Activated CD8-positive, alpha-beta memory T cell treated with anti-CD3 and anti-CD28 coated beads for 48 hours (primary cell): Measurements from ENCODE around the gene M1AP.
"Not testable (repeated sequence)": the region's sequence is repeated elsewhere in the genome, so short reads cannot be mapped to it uniquely, and the experiment has no call there.

Experiments used
- DNase-seq, 3 experiments: peaks; one replicate each; pipeline ENCODE4 v3.0.0-alpha.2; 2020; ENCODE audit warnings: low read depth in 2 of 3, low spot score in 2 of 3

M1AP gene

DNA sequence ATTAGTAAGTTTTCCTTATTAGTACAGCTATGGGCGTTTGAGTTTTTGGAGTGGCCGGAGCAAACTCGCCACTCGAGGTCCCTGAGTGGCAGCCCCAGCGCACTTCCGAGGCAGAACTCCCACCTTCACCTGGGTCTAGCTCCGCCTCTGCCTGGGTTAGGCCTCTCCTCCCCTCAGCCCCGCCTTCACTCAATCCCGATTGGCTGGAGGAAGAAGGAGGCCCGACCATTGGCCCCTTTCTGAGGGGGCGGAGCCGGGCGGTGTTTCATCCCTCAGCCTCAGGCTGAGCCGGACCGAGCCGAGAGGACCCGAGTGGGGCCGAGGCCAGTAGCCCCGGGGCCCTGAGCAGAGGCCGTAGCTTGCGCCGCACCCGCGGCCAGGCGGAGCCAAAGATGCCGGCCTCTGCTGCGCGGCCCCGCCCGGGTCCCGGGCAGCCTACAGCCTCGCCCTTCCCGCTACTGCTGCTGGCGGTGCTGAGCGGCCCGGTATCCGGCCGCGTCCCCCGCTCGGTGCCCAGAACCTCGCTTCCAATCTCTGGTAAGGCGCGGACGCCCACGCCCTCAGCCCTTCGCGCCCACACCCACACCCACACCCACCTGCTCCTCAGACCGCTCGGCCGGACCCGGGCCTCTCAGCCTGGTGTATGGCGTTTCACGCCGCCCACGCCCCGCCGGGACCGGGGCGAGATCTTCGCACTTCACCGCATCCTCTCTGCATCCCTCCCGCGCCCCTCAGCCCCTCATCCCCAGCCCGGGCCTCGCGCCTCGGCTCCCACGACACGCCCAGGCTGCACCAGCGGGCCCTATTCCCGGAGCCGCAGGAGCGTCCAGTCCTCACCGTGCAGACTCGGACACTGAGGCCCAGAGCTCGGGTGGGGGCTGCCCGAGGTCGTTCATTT, 6.1 kb upstream of the M1AP start, which contains the start of gene SEMA4F:
TSS of gene SEMA4F (plus strand) at position 263 of the 898 bp plus-strand sequence. CDS start at position 393, 130 bp downstream.
- peak; percentile 81 to 88 (median 86) for DNase-seq

DNA sequence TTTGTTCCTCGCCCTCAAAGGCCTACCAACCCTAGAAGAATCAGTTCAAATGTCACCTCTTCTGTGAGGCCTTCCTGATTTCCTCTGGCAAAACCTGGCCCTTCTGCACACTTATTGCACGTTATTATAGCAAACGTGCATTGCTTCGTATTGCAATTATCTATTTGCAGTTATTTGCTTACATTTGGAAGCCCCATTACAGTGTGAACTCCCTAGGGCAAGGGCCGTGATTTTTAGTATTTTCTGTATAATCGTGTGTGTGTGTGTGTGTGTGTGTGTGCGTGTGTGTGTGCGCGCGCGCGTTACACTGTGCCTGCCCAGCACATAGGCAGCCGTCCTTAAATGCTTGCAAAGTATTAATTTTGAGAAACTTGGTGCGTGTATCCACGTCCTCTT, 5.5 kb upstream of the M1AP start:
- no peak for DNase-seq

DNA sequence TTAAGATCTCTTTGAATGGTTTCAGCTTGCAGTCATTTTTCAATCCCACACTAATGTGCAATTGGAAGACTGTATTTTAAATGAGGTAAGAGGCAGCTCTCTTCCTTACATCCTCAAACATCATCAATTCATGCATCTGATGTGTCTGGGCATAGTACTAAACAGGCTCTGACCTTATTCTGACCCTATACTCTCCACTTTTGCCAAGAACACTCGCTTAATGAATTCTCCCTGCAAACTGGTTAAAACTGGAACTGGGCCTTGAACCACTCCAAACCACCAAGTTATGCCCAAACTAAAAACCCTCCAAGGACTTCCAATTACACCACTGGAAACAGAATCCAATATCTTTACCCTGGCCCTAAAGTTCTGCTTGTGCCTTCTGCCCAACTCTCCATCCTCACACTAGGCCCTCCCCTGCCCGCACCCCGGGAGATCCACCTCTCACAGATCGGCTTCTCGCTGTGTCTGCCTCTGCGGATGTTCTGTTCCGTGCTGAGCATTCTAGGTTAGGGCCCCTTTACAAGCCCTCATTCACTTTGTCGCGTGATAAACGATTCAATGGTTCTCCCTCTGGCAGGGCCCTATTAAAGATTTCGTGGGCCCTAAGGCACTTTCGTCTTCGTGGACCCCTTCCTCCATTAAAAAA, 1.2 kb downstream of the M1AP start:
- DNase-seq = no peak

DNA sequence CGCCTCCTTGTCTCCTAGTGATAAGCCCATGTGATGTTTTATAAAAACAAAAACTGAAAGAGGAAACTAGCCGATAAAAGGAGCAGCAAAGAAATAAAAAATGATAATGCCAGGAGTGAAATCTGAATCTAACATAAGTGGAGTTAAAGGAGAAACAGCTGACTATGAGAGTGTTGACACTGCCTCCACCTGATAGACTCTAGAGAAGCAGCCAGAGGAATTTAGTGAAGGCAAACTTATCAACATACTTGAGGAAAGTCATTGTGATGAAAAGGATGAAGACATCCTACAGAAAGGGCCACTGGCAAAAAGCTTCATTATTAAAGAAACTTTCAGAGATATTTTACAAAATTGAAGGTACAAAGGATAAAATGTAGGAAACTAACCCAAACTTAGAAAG, 1.9 kb downstream of the M1AP start:
- no peak for DNase-seq

DNA sequence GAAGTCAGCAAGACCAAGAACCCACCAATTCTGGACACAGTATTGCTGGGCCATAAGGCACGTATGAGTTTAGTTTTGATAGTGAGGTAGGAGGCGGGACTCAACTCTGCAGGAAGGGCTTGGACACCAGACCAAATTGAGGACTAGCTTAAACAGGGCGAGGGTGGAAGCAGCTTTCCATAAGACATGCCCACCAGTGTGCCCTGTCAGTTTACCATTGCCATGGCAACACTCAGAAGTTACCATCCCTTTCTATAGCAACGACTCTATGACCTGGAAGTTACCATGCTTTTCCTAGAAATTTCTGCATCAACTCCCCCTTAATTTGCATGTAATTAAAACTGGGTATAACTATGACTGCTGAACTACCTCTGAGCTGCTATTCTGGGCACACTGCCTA, 2.8 kb downstream of the M1AP start:
- no peak for DNase-seq

DNA sequence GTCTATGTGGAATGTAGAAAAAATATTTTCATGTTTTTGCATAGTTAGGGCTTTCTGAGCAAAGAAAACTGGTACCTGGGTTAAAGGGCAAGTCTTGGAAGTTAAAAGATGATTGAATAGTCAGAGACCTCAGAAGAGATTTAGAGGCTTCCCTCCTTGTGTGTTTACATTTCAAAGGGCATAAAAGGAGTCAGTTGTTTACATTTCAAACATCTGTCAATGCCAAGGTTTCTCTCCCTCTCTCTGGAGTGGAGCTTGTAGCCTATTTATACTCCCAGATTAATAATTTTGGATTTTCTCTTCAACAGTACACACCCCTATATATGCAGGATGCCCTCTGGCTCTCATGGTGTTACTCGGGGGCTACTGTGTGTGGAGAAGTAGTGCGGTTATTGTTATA, 8.6 kb downstream of the M1AP start:
- DNase-seq = no peak

DNA sequence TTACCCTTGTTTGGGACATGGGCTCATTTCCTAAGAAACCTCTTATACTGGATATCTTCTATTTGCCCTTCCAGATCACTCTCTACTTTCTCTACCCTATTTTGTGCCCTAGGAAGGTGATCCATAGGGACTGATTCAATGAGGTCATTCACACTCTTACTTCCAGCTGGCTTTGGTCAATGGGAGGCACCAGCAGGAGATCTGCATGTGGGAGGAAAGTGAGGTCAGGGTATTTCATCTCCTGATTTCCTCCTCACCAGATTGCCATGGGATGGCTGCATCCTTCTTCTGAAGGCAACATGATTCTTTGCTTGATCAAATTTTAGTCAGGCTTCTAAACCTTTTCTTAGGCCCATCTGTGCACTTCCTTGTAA, 15.2 kb downstream of the M1AP start:
- DNase-seq = no peak

DNA sequence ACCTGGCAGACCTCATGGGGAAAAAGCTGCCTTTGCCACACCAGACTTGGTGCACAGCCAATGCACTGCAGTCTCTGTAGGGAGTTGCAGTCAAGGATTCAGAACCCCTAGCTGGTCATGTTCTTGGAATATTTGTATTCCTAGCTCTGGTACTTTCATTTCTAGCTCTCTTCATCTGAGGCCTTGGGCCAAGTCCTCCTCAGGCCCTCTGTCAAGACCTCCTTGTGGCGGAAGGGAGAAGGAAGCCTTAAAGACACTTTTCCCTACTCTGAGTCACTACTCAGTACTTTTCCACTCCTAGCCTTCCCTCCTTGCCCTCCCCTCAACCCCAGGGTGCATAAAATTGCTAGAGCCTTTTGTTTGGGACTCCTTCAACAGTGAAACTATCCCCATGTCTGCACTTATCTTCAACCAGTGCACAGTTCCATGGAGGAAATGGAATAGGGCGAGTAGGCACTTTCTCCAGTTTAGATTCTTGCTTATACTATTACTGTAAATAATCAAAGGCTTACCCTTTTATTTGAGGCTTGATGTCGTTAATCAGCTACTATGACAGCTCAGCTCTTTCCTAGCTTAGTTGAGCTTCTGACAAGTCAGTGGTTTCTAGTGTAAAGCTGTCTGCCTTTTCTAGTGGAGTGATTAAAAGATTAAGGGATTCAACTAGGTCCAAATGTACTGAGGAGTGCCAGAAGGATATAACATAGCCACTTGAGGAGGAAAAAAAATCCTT, 15.8 kb downstream of the M1AP start:
- DNase-seq = no peak

DNA sequence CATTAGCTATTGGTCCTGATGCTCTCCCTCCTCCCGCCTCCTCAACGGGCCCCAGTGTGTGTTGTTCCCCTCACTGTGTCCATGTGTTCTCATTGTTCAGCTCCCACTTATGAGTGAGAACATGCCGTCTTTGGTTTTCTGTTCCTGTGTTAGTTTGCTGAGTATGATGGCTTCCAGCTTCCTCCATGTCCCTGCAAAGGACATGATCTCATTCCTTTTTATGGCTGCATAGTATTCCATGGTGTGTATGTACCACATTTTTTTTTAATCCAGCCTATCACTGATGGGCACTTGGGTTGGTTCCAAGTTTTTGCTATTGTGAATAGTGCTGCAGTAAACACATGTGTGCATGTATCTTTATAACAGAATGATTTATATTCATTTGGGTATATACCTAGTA, 17.7 kb downstream of the M1AP start:
- not testable (repeated sequence) for DNase-seq

DNA sequence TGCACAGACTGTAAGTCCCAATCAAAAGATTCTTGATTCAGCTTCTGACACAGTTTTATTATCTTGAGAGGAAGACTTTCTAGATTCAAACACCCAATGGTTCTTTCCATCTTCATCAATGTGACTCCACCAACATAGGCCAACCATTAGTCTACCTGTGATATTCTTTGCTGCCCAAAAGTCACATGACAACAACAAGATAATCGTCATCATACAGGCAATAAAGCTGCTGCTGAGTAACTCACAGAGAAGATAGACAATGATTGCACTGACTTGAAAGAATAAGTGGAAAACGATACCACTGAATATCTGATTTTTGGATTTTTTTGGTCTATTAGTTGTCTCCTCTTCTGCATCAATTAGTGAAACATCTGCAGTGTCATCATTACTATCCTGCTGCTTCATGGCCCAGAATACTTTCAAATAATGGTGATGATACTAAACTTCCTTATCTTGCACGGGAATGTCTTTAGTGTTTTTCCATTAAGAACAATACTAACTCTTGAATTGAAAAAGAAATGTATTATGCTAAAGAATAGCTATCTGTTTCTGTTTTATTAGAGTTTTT, 19.5 kb downstream of the M1AP start:
- no peak for DNase-seq

DNA sequence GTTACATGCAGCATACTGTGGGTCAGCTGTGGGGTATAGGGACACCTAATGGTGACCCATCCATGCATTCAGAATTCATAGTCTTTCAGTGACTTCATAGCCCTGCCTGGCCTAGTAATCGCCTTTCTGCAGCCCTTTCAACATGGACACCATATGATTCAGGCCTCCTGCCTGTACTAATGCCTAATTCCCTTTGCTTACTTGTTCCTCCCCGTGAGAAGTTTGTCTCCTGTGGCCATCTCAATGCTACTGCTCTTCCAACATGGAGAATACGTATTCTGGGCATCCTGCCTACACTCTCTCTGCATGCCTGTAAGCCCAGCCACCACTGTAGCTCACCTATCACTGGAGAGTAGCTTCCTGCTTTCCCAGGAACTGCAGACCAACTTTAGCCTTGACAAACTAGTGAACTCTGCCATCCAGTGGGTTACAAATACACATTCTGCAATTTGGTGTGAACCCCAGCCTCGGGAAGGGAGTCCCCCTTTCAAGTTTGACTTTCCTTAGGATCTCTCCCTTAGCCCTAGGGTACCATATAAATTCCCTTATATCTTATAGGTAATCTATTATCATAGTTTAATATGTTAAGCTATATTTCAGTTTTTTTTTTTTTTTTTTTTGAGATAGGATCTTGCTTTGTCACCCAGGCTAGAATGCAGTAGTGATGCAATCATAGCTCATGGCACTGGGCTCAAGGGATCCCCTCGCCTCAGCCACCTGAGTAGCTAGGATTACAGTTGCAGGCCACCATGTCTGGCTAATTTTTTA, 22.3 kb downstream of the M1AP start:
- no peak for DNase-seq

DNA sequence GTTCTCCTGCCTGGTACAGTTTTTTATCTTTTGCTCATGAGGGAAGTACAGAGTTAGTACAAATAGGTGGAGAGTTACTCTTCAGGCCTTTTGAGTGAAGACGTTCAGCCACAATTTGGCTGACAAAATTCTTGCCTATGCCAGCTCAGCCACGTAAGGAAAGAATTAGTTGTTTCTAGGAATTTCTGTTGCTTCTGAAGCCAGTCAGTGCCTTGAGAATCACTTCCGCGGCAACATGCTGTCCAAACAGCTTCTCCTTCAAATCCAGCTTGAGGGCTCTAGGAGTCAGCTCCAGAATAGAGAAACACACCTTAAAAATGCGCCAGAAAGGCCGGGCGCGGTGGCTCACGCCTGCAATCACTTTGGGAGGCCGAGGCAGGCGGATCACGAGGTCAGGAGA, 27.5 kb downstream of the M1AP start:
- no peak for DNase-seq

DNA sequence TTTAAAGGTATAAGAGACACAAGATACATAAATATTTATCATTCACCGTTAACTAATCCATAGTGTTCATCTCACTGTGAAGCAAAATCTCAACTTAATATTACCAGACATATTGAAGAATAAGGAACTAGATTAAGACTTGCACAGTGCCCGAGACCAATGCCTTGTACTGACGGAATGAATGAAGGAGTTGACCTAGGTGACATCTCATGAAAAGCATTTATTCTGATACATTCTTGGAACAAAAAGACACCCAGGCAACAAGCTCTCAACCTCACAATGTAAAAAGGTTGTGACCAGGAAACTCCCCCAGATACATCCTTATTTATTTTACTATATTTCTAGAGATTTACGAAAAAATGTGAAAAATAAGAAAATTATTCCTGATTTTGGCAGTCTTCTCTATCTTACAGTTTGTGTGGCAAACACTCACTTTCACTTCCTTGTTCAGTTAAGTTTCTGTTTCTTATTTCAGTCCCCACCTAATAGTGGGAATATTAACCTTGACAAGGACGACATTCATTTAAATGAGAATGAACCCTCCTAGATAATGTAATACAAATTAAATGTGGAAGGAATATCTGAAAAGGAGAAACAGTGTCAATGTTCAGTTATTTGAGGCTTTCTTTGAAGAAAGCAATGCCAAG, 28.4 kb downstream of the M1AP start:
- DNase-seq = no peak

DNA sequence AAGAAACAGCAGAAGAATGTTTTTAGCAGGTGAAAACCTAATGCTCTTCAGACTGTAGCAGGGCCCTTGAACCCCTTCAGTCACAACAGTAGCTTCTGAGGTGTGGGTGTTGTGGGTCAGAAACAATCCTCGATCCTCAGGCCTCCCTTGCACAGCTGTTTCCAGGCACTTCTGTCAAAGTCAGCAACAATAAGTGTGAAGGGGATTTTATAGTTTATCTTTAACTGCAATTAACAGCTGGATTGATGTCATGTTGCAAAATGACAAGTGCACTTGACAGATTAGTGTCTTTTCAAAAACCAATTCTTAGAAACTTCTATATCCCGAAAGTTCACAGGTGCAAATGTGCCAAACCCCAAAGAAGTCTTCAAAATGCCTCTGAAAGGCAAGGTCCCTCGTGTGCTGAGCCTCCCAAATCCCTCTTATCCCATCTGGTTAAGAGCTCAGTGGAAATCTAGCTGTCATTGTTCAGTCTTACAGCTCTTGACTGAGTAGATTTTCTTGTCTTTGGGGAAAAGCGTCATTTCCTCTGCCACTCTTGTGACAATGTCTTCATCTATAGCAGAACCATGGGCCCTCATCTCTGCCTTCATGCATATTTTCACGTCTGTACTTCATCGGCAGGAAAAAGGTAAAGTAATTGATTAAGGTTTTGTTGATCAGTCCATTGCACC, 29.6 kb downstream of the M1AP start:
- DNase-seq = no peak

DNA sequence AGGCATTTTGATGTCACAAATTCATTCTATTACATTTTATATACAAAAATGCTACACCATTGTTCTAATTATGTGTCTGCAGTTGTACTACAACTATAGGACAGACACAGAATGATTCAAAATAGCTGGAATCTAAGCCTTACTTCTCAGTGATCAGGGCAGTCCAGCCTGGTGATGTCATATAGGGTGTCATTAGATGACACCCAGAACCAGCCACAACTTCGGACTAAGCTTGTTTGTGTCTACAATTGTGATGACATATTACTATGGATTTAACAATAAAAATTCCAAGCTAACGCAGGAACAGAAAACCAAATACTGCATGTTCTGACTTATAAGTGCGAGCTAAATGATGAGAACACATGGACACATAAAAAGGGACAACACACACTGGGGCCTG, 31.0 kb downstream of the M1AP start:
- DNase-seq = no peak

DNA sequence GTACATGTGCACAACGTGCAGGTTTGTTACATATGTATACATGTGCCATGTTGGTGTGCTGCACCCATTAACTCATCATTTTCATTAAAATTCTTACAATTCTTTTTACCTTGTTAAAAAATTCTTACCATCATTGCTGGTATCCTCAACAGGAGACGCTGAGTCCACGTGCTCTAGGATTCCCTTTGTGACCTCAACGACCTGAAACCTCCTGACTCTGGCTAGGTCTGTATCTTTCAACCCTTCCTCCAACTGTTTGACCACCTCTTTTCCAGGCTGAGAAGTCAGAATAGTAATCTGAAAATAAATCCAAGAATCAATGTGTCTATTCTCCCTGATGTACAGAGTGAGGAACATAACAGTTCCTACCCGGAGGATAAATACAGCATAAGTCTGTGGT, 41.2 kb downstream of the M1AP start:
- no peak for DNase-seq

DNA sequence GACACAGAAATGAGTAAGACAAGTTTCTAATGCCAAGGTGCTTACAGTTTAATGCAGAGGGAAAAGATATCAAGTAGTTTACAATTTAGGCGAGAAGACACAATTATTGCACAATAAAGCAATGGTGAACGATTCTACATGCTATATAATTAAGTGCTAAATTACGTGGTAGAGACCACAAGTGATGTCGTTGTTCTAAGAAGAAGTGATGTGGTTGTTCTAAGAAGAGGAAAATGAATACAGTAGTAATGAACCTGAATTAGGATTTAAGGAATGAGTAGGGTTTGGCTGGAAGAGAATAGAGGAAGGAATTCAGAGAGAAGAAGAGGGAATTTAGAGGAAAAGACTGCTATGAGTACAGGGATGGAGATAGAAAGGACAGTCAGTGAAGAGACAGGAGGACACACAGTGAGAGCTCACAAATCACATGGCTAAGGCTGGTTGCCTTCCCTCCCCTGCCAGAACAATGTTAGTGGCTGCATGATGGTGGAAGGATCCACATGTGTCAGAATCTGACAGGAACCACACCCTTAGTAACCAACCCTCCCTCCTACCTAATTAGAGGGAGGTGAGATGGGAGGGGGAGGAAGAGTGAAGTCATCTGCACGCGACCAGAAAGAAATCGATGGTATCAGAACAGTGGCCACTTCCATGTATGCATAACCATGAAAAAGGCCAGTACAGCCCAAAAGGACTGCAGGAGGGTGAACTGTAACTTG, 44.7 kb downstream of the M1AP start:
- no peak for DNase-seq

DNA sequence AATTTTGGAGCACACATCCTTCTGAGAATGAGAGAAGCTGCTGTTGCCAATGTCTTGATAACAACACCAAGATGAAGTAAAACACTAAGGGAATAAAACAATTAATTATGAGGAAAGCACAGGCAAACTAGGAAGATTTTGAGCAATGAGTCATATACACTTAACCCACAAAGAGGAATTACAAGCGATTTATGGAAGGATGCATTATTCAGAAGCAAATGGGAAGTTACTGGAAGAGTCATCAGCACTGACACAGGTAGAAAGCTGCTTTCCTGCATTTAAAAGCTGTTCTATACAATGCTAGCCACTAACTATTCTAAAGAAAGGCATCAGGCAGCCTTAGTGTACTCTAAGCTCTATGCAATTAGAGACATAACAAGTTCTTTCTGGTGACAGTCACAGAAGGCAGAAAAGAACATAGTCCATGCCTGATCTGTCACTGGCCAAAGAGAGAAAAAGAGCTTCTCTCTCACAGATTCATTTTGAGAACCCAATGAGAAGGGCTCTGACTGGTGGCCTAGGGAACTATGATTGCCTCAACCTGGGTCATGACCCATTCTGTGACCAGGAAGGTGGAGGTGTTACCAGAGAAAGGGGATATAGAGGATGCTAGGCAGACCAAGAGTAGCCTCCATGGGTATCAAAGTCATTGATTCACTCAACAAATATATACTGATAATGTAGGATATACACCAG, 45.4 kb downstream of the M1AP start:
- no peak for DNase-seq

DNA sequence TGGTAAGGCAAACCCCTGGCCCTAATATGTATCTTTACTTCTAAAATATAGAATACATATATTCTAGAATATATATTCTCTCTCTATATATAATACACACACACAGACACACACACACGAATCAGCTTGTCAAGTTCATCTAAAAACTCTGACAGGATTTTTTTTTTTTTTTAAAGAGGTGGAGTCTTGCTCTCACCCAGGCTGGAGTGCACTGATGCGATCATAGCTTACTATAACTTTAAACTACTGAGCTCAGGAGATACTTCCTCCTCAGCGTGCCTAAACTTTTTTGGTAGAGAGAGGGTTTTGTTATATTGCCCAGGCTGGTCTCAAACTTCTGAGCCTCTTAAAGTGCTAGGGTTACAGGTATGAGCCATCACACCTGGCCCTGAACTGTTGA, 48.5 kb downstream of the M1AP start:
- DNase-seq = no peak
